HG02852 (cell line): ENCODE results near the gene TYROBP.
A peak's percentile ranks its signal among the peaks of the same experiment; 100 is the strongest.
"Not testable (repeated sequence)": the region's sequence is repeated elsewhere in the genome, so short reads cannot be mapped to it uniquely, and the experiment has no call there.

Experiments
- ATAC-seq: cut with Tn5 transposase; IDR thresholded peaks from one replicate; pipeline ENCODE4 v1.9.1; 2021; ENCODE audit warnings: mild to moderate bottlenecking, moderate library complexity; ENCODE audit not compliant: unreplicated experiment

TYROBP gene

GRCh38 chr19:35901854-35902661 lies 6.0 kb downstream of the TYROBP start, which contains the start of gene HCST:
TSS of gene HCST (plus strand) at chr19:35902529. CDS start at chr19:35902594, 65 bp downstream.
- ATAC-seq, result no peak

GRCh38 chr19:35901055-35901644 lies 6.9 kb downstream of the TYROBP start:
- ATAC-seq, result no peak

- ATAC-seq, result peak; percentile 49
These were observed 8.4 kb downstream of the TYROBP start for GRCh38 chr19:35899547-35900214.

- ATAC-seq, result no peak
These were observed 9.6 kb downstream of the TYROBP start for GRCh38 chr19:35898499-35898809.

- ATAC-seq, result no peak
These were observed 10.2 kb downstream of the TYROBP start for GRCh38 chr19:35897706-35898451.

- no peak for ATAC-seq
These were observed 11.5 kb downstream of the TYROBP start for GRCh38 chr19:35896643-35897040.

- ATAC-seq, result no peak
These were observed 12.0 kb downstream of the TYROBP start for GRCh38 chr19:35895911-35896642.

GRCh38 chr19:35894342-35894741 lies 13.8 kb downstream of the TYROBP start:
- ATAC-seq, result no peak

GRCh38 chr19:35891819-35892218 lies 16.3 kb downstream of the TYROBP start:
- not testable (repeated sequence) for ATAC-seq

- ATAC-seq, result no peak
These were observed 17.9 kb downstream of the TYROBP start for GRCh38 chr19:35890113-35890650.

GRCh38 chr19:35889370-35890112 lies 18.6 kb downstream of the TYROBP start:
- no peak for ATAC-seq

- no peak for ATAC-seq
These were observed 19.7 kb downstream of the TYROBP start for GRCh38 chr19:35888398-35888797.

GRCh38 chr19:35887197-35887596 lies 20.9 kb downstream of the TYROBP start:
- ATAC-seq, result no peak

- no peak for ATAC-seq
These were observed 22.2 kb downstream of the TYROBP start for GRCh38 chr19:35885904-35886303.

GRCh38 chr19:35885225-35885738 lies 22.8 kb downstream of the TYROBP start:
- no peak for ATAC-seq

- ATAC-seq, result no peak
These were observed 24.2 kb downstream of the TYROBP start for GRCh38 chr19:35883882-35884281.

- ATAC-seq, result no peak
These were observed 25.8 kb downstream of the TYROBP start for GRCh38 chr19:35882114-35882832.

GRCh38 chr19:35879770-35880317 lies 28.3 kb downstream of the TYROBP start:
- ATAC-seq, result no peak
